HTERT RPE-1 (cell line): ENCODE measurements around the gene GNB1L.

Experiments
- in situ Hi-C: fragments of 300-500 bp; cut with MboI; formaldehyde crosslinking; loops from 4 replicates; pipeline ENCODE4 v1.14.3; 2020; ENCODE audit warnings: low sequenced_read_pairs

GNB1L gene

DNA sequence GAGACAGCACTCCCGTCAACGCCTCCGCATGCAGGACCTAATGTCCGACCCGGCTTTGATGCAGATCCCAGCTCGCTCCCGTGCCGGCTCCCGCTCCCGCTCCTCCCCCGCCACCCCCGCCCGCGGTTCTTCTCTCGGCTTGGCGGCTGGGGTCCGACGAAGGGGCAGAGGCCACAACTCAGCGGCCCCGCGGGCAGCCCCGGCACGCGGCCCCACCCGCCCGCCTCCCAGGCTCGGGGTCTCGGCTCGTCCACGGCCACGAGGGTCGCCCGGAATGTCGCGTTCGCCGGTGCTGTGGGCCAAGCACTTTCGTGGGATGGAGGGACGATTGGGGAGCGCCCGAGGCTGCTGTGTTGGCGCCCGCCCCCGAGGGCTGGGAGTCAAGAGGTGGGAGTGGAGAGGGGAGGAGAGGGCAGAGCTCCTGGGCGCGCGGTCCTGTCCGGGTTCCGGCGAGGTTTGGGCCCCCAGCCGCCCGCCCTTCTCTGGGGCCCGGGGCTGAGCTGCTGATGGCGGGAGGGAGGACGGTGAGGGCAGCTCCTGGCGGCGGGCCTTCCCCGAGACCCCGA, 99.4 kb downstream of the GNB1L start:
- in situ Hi-C loops: no loop called here

DNA sequence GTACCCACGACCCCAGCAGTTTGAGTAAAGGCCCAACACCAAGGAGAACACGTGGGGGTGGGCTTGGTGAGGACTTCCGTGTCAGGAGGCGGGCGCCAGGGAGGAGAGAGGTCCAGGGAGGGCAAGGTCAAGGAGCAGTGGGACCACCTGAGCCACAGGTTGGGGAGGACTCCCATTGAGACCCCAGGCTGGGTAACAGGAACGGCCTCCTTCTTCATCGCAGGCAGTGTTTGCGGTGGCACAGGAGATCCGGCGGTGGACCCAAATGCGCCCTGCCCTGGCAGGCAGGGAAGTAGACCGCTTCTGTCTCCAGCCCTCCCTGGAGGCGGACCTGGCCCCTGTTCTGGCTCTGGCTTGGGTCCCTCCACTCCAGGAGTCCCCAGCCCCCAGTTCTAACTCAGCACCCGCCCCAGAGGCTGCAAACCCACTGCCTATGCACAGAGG, 100.0 kb downstream of the GNB1L start:
- in situ Hi-C loops: no loop called here

DNA sequence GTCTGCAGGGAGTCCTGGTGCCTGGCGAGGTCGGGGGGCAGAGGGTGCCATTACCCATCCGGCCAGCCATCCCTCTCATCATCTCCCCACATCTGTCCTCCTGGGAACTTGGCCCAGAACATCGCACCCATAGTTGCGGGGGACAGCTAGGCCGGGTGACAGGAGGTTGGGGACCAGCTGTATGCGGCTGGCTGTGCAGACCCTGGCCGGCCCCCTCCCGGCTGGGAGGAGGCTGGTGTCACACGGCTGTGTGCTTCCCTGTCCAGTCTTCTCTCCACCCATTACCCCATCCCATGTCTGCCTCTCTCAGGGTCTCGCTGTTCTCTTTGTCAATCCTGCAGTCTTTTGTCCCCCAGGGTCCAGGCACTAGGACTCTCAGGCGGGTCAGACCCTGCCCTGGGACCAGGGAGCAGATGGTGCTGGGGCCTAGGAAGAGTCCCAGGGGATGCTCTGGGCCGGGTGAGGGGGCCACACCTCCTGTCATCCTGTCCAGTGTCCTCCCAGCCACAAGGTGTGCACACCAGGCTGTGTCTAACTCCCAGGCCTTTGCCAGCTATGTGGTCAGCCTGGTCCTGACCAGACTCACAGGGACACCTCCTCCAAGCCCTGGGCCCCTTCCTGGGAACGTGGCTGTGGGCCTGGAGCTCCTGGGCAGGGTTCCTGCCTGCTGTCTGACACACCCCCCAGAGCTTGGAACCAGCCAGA, 100.5 kb downstream of the GNB1L start:
- in situ Hi-C loops: no loop called here

- in situ Hi-C loops: no loop called here
Observed at GRCh38 chr22:19753090-19753842, 101.4 kb downstream of the GNB1L start.

DNA sequence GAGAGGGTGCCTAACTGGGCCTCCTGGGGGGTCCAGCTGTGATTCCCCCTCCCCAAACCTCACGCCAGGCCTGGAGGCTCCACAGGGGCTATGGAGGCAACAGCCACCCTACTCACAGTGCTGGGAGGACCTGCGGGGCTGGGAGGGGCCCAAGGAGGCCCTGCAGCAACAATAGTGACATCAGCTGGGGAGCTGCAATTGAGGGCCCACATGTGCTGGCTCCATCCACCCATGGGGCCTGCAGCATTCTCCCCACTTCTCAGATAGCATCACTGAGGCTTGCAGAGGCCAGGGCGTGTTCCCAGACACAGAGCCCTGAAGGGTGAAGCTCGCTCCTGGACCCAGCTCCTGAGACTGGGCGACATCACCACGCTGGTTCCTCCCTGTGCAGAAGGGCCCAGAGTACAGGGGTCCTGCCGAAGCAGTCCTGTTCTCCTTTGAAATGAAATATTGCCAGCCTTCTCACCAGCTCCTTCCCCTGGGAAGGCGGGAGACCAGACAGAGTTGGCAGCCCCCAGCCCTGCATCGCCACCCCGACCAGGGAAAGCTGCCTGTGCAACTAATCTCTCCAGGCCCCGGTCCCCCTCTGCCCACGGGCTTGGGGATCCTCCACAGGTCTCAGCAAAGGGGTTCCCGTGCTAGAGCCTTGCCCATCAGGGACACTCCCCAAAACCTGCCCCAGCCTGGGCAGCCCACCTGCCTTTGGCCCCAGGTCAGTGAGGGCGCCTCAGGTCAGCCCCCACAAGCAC, 103.0 kb downstream of the GNB1L start:
- in situ Hi-C loops: no loop called here

GRCh38 chr22:19750507-19751490, 103.9 kb downstream of the GNB1L start:
- in situ Hi-C loops: no loop called here

GRCh38 chr22:19749876-19750275, 104.8 kb downstream of the GNB1L start:
- in situ Hi-C loops: no loop called here

- in situ Hi-C loops: no loop called here
Observed at GRCh38 chr22:19748991-19749664, 105.5 kb downstream of the GNB1L start.

GRCh38 chr22:19748139-19748538, 106.5 kb downstream of the GNB1L start:
- in situ Hi-C loops: no loop called here

DNA sequence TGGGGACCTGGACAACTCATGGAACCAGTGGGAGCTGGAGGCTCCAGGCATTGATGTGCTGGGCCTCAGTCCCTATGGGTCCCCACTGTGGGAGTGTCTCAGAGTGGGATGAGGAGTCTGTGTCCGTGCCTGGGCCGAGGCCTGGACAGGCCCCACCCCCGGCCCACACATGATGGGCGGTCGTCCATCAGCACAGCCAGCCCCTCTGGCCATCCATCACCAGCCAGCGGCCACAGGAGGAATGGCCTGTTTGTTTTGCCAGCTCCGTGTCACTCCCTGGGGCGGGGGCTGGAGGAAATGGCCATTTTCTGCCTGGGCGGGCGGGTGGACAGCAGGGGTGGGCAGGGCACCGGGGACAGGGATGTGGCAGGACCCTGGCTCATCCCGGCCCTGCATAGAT, 107.1 kb downstream of the GNB1L start:
- in situ Hi-C loops: no loop called here

DNA sequence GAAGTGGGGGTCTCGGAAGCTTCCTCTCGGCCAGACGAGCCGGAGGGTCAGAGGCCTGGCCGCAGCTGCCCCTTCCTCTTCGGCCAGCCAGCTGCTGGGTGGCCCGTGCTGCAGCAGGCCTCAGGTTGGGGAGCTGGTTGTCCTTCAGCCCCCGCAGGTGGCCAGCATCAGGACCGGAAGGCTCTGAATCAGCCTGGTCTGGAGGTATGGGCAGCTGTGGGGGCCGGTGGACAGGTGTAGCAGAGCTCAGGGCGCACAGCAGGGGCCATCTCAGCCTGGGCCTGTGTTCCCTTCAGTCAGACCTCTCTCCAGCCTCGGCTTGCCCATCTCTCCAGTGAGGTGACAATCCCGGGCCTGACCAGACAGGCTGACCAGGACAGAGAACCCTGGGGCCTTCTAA, 107.9 kb downstream of the GNB1L start:
- in situ Hi-C loops: no loop called here

DNA sequence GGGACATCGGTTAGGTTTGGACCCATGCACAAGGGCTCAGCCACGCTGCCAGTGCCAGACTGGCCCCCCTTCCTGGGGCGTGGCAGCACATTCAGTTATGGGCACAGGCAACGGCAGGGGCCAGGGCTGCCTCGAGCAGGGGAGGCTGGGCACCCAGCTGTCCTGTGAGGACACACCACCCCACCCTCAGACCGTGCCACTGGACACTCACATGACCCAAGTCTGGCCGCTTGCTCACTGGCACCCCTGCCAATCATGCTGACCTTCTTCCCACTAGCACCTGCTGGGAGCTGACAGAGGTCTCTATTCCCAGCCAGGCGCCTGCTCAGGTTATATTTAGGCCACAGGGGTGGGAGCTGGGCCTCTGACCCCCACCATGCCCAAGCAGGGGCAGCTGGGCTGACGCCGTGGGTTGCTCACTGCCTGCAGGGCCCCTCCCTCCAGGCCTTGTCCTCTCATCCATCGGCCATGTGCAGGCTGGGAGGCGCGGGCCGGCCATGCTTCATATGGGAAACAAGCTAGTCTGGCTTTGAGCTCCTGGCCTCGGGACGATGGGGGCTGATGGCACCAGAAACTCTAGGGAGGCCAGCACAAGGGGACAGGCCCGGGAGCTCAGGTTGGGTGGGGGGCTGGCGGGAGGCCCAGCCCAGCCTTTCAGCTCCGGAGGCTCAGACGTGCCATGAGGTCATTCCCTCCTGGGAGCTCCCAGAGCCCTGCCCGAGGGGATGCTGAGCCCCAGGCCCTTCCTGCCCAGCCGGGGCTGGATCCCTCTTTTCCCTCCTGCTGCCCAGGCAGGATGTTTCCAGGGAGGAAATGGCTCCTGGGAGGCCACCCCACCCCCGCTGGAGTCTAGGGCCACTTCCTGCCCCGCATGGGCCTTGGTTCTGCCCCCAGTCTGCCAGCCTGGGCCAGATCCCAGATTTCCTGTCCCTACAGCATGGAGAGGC, 109.2 kb downstream of the GNB1L start:
- in situ Hi-C loops: no loop called here

DNA sequence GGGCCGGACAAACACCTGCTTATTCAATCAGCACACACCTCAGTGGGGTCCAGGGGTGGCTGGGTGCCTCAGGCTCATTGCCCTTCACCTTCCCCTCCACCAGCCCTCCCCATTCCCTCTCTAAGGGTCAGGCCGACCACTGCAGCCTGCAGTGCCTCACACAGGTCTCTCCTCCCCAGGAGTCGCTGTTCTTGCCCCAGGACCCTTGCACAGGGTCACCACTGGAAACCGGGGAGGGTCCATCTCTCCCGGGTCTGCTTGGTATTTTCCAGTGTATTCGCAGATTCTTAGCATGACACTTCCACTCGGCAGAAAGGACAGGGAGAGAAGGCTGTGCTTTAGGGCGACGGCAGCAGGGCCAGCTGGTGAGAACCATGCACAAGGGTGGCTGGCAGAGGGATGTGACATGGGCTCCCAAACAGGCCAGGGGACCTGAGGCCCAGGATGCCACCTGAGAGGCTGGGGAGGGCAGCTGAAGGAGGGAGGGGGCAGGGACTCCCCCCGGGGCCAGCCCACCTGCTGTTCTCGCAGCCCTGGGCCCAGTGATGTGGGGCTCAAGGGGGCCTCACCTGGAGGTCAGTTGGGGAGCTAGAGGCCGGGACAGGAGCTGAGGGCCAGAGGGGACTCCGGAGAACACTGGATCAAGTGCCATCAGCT, 110.2 kb downstream of the GNB1L start:
- in situ Hi-C loops: no loop called here

- in situ Hi-C loops: no loop called here
Observed at GRCh38 chr22:19743651-19744050, 111.0 kb downstream of the GNB1L start.

DNA sequence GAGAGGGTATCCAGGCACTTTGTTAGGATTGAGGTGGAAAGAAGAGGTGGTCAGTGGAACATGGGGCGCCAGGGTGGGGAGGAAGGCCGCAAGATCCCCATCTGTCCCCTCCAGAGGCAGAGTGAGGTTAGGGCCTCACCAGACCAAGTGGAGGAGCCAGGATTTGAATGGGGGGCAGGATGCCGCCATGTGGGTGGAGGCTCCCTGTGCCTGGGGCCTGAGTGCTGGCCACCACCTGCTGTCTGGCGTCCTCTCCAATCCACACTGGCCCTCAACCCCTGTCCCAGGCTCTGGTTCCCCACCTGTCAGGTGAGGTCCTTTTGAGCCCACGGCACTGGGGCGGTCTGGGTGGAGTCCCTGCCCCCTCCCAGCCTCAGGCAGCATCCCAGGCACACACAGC, 111.6 kb downstream of the GNB1L start:
- in situ Hi-C loops: no loop called here

DNA sequence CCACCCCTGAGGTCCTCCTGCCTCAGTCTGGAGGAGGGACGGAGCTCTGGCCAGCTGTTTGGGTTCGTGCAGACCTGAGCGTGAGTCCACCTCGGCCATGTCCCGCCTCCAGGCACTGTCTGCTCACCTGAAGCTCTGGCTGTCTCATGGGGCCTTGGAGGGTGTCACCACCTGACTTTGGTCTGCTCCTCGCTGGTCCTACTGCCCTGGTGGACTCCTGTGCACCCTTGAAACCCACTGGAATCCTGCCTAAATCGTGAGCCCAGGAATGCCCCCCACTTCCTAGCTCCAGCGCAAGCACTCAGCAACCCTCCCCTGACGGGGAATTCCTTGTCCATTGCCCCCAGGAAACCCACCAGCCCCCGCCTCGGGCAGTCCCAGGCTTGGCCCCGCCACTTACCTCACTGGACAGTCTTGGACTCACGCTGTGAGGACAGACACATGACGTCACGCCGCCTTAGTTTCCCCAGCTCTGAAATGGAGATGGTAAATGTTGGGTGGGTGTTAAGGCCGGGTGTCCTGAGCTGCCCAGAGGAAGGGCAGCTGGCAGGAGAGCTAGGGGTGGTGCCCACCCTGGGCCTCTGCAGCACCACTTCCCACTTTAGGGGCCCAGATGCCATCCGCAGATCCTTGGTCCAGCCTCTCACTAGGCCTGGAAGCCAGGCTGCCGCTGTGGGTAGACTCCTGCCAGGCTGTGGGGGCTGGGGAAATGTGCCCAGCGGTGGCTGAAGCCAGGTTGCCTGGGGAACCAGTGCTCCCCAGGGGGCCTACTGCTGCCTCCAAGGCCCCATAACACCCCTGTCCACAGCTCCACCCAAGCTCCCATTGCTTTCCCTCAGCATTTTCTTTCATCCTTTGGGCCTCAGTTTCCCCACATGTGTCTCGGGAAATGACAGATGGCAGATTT, 112.3 kb downstream of the GNB1L start:
- in situ Hi-C loops: no loop called here

- in situ Hi-C loops: no loop called here
Observed at GRCh38 chr22:19741053-19741452, 113.6 kb downstream of the GNB1L start.
